ENCODE results near the gene P2RX1. TPM values are rescaled to one million over a fixed set of nuclear protein-coding genes. Genes with fewer than 3 reads are reported as not detected.

Gene P2RX1
- total RNA-seq (2014; rRNA removed; shearing (Covaris generic)) = not detected in 2 replicates

DNA sequence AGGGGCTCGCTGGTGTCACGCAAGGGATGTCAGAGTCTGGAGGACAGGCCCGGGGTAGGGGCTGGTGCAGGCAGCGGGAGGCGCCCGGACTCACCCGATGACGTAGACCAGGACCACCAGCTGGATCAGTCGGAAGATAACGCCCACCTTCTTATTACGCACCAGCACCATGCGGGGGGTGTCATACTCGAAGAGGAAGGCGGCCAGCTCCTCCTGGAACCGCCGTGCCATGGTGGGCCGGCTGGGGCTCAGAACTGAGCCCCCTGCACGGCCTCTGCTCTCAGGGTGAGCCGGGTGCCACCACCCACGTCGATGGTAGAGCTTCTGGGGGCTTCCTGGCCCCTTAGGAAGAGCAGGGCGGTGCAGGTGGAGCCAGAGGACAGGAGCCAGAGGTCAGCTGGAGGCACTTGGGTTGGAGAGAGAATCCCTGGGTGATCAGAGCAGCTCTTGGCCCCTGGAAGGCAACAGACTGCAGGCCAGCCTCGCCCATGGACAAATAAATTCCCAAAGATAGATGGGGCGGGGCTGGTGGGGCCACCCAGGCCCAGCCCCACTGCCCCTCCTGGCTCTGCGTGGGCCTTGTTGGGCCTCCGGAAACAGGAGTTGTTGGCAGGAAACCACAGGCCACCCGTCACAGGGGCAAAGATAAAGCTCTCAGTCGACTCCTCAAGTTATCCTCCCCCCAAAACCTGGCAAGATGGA is at the start of gene P2RX1:
Gene P2RX1 (minus strand): TSS at position 471 of the 702 bp plus-strand sequence. CDS start 240 bp downstream, at position 231.
- no peak for DNase-seq (ENCODE audit: low read depth)

DNA sequence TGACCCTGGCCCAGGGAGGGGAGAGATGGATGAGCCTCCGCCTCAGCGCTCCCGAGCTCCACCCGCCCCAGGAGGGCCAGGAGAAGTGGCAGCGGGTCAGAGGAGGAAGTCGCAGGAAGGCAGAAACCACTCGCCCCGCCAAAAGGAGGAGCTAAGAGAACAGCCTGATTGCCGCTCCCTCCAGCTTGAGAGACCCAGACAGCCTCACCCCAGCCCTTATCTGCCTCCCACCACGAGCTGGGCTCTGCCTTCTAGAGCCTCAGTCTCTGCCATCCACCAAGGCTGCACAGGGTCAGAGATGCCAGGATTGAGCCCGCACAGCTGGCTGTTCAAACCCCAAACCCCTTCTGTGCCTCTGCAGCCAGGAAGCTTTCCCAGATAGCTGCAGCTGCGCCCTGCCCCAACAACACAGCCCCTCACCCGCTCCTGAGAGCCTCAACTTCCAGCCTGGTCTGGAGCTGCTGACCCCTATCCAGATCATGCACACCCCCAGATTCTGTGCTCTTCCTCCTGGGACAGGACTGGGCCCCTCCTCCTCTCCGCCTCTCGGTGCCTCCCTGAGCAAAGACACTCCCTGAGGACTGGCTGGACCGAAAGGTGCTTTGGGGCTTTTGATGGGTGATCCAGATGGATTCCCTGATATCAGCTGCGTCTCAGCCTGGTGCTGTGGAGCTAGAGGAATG is 49.0 kb upstream of the P2RX1 start:
- DNase-seq (ENCODE audit: low read depth) = peak; percentile 50

DNA sequence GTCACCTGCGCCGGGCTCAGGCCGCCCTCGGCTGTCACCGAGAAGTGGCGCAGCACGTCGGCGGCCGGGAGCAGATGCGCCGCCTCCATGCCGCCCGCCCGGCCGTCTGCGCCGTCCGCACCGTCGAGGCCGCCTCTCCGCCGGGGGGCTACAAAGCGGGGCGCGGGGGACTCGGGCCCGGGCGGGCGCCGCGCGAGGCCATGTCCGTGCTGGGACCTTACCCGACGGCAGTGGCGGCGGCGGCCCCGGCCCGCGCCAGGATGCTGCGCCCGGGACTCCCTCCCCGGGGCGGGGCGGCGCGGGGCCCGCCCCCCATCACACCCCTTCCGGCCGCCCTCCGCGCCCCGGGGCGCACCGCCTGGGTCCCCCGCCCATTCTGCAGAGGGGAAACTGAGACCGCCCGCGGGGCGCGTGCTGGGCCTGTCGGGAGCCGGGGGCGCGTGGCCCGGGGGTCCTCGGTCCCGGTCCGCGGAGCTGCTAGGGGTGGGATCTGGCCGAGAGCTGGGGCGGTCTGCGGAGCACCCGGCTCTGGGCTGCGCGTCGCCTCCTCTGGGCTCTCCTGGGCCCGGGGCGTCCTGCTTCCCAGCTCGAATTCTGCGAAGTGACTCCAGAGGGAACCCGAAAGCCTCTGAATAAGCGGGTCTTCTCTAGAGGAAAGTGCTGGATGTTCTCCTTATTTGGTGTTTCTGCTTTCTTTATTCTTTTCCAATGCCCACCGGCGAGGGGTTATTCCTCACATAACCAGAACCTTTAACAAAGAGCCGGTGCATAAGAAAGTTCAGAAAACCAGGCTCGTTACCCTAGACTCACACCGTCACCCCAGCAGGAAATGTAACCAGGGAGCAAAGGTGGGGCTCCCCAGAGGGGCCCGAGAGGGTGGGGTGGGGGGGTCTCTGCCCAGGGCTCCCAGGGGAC is 48.2 kb upstream of the P2RX1 start, which contains the start of gene ATP2A3:
Gene ATP2A3 (minus strand): TSS at position 235 of the 915 bp plus-strand sequence. CDS start 146 bp downstream, at position 89.
- peak; percentile 18 for DNase-seq (ENCODE audit: low read depth)

DNA sequence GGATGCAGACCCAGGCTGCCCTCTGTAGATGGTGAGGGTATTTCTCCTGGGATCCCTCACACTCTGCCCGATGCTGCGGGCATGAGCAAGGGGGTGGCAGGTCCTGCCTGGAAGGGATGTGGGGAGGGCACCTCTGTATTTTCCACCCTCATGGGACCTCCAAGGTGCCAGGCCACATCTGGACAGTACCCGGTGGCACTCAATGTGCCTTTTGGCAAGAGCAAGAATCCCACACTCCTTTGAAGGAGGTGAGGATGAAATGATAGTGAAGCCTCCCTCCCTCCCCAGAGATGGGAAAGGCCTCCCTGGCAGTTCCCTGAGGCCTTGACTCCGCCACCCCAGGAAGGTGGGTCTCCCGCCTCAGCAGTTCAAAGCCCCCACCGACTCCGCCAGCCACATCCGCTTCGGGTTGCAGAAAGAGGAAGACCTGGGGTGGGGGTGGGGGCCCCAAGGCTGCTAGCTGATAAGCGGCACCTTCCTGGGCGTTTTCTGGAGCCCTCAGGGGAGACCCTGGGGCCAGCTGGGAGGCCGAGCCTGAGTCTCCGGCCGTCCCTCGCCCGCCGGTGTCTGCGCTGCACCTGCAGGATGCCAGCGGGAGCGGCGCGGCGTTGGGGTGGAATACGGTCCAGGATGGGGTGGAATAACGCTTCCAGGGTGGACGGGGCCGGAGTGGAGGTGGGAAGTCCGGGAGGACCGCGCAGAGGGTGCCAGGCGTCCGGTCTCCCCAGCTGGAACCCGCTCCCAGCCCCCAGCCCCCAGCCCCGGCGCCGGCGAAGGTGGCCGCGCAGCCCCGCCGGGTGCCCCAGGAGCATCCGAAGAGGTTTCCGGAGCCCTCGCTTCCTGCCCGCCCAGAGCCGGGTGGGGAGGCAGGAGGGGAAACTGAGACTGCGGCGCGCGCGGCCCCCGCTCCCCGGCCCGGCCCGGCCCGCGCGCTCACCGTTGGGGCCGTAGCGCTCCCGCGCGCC is 47.3 kb upstream of the P2RX1 start:
- DNase-seq (ENCODE audit: low read depth) = no peak

DNA sequence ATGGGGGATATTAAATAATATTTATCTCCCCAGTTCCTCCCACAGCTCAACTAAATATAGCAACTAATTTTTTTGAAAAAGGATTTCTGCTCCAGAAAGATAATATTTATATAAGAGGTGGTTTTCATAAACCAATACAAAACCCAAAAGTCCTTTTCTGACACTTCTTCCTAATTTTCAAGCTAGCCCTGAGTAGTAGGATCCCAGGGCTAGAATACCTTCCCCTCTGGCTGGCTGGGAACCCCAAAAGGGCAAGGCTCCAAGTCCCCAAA is 46.6 kb upstream of the P2RX1 start:
- DNase-seq (ENCODE audit: low read depth) = no peak

DNA sequence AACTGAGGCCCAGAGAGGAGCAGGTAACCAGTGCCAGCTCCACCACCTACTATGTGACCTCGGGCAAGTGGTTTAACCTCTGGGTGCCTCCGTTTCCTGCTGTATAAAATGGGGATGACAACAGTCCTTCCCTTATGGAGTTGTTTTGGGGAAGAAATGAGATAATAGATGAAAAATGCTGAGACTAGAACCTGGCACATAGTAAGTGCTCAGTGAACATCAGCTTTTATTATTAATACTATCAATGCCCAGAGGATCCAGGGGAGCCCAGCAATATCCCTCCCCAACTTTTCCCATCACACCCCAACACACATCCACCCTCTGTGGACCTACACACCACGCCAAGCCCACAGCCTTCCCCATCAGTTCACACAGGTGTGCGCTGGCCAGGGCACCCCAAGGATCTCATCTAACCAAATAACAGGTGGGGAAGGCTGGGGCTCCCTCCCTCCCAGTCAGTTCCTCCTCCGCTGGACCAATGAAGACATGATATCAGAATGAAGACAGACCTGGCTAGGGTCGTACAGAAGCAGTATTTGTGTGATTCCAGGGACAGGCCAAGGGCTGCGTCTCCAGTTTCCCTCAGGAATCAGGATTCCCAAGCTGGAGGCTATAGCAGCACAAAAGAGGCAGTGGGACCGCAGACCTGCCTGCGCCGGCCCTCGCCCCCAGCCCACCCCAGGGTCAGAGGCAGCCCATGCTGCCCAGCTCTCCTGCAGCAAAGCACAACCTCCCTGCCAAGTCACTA is 46.1 kb upstream of the P2RX1 start:
- DNase-seq (ENCODE audit: low read depth) = no peak

DNA sequence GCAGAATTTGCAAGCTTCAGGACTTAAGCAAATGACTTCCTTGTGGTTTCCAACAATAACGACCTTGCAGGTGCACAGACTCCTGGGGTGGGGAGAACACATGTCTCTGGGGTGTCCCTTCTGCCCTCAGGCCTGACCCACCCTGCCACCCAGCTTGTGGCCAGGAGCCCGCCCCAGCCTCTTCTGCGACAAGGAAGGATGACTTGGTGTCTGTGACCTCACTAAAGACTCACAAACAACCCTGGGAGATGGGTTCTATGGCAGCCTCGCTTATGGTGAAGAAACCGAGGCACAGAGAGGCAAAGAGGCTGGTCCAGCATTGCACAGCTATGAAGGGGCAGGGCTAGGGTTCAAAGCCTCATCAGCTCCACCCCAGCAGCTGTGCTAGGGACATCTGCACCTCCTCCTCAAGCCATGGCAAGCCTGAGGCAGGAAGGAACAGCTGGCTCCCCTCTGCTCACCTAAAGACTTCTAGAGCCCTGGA is 45.3 kb upstream of the P2RX1 start:
- no peak for DNase-seq (ENCODE audit: low read depth)

DNA sequence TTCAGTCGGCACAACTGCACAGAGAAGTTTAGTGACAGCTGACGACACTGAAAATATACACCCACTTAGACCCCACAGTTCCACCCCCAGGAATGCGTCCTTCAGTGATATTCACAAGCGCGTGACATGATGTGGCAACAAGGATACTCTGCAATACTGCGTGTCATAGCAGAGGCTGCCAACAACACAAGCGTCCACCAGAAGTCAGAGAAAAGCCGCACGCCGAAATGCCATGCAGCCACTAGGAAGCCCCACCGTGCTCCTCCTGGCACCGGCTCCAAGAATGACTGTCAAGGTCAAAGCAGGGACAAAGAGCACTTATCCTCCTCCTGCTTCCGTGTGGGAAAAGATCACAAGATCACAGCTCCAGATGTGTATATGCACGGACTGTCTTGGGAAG is 44.5 kb upstream of the P2RX1 start:
- DNase-seq (ENCODE audit: low read depth) = no peak

DNA sequence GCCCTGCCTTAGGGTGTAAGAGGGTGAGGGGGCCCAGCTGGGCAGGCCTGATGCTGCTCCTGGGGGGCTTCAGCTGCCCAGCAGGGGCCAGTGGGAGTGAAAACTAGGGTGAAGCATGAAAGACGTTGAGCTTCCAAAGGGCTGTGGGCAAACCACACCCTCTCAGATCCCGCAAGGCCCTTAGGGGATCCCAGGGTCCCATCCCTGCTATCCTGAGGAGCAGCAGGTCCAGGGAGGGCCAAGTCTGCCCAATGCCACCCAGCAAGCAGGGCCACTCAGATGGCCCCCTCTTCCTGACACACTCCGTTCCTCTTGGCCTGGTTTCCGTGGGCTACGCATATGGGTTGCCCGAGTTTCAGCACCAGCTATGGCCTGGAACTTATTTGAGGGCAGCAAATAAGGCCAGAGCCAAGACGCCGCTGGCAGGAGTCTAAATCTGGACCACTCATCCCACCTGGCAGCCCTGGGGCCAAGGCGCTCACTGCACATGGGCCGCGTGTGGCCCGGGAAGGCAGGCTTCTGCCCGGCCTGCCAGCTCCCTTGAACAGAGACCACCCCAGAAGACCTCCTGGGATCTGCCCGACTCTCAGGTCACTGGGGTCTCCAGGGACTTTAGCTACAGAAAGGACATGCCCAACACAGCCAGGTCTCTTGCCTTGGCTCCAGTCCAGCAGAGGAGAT is 43.8 kb upstream of the P2RX1 start:
- DNase-seq (ENCODE audit: low read depth) = no peak

DNA sequence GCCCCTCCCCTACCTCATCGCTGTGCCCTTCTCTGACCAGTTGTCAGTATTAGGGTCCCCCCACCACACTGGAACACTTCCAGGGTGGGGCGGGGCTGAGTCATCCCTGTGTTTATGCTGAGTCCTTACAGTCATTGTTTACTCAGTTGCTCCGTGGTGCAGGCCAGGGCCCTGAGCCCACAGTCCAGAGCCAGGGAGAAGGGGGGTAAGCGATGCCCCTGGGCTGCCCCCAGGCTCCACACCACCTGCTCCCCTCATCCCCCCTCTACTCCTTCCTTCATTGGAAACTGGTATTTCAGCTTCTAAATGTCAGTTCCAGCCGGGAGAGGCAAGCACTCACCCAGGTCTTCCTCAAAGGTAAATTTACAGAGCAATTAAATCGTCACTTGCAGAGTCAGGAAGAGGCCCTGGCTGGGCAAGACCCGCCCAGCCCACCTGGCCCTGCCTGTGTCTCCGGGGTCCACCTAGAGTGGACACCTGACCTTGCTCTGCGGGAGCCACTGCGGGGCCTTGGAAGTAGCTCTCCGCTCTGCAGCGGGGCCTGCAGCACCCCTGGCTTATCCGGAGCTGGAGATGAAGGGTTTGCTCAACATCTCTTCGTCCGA is 43.1 kb upstream of the P2RX1 start:
- DNase-seq (ENCODE audit: low read depth) = no peak

DNA sequence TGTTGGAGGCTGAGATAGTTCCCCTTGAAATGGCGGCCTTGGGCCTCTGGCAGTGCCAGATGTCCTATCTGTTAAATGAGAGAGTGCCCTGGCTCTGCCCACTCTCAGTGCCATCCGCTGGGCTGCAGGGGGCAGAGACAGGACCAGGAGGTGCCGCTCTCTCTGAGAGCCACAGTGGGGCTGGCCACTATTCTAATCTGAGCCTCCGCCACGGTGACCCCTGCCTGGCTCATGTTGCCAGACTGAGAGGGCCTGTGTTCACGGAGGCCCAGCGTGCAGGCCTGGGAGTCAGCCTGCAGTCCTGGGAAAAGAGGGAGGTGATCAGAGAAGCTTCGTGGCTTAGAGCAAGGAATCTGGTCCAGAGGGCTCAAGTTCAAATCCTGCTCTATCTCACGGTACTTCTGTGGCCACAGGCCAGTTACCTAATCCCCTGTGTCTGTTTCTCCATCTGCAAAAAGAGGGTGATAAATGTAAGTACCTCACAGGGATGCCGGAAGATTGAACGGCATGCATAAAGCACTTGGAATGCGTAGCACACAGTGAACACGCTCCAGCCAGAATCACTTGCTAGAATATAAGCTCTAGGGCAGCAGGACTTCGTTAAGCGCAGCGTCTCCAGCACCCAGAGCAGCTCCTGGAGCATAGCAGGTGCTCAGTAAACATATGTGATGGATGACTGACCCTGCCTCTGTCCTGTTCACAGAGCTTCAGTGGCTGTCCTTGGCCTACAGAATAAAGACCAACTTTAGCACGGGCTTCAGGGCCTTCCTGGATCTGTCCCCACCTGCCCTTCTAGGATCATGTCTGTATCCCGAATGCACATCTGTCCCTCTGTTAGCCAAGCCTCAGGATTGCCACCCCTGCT is 41.7 kb upstream of the P2RX1 start:
- no peak for DNase-seq (ENCODE audit: low read depth)

DNA sequence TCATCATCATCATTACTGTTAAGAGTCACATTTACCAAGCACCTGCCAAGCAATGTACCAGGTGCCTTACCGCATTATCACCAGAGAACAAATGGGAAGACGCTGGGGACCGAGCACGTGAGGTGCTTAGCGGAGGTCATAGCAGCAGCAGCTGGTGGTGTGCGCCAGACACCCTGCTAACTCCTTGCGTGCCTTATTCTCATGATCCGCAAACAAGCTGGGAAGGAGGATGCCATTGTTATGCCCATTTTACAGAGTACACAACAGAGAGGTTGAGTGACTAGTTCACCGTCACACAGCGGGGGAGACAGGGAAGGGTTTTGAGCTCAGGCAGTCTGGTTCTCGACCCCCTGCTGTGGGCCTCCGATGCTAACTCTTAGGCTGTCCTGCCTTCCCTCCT is 40.7 kb upstream of the P2RX1 start:
- no peak for DNase-seq (ENCODE audit: low read depth)

DNA sequence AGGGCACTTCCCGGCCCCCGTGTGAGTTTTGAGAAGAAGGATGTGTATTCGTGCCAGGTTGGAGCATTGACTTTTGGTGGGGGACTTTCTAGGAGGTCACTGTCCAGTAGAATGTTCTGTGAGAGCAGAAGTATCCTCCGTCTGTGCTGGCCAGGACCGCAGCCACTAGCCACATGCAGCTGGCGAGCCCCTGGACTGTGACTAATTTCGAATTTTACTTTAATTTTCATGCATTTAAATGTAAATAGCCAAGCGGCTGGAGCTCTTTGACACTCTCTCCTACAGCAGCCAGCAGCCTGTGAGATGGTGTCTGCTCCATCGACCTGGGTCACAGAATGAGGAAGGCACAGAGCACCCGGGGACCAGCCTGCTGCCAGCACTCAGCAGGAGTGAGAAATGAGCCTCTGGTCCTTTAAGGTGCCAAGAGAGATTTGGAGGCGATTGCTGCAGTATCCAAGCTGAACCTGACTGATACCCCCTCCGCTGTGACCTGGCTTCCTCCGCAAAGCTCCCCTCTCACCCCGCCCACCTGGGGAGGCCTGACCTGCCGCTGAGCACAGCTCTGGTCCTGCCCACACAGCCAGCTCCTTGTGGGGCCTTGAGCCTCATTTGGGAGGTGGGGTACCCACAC is 40.2 kb upstream of the P2RX1 start:
- no peak for DNase-seq (ENCODE audit: low read depth)

DNA sequence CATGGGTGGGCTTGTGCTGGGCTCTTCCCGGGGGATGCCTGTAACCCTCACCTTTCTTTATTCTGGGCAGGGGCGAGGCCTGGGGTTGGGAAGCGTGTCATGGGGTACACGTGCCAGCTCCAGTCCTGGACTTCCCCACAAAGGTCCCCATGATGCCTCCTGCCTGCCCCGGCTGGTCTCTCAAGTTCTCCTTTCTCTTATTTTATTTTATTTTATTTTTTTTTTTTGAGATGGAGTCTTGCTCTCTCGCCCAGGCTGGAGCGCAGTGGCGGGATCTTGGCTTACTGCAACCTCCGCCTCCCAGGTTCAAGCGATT is 39.4 kb upstream of the P2RX1 start:
- no peak for DNase-seq (ENCODE audit: low read depth)

DNA sequence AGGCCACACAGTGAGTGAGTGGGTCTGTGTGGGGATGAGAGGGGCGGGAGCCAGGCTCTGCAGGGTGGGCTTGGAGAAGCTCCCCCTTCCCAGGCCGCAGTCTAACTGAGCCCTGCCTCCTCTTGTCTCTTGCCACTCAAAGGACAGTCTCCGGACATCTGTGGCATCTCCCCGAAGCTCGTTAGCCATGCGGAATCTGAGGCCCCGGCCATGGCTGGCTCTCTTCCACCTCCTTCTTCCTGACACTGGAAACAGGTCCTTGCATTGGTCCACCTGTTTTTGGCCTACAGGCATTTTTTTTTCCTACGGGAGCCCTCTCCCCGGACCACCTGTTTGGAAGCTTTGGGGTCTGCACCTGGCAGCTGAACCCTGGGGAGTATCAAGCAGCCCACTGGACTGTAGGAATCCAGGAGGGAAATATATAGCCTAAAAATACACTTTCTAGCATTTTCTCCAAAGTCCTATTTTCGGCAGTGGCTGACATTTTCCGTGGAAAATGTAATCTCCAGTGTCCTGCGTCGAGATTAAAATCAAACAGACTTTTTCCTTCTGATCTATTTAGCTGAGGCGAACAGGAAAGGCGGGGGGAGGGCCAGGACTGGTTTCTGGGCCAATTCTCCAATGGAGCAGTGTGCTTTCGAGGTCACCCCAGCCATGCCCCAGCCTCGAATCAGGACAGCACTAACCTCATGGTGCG is 38.9 kb upstream of the P2RX1 start:
- no peak for DNase-seq (ENCODE audit: low read depth)

DNA sequence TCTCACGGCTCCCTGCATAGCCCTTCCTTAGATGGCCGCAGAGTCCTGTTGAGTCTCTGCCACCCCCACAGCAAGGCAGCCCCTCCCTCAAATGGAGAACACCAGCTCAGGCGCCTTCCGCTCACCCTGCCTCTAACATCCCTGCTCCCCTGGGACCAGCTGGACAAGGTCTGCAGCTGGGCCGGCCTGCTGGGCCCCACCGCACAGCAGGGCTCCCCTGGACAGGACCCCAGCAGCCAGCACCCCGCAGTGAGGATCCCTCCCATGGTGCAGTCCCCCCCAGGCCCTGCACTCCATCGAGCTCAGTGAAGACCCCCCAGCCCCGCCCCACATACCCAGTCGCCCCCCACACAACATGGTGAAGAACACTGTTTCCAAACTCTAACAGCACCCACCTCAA is 37.8 kb upstream of the P2RX1 start:
- DNase-seq (ENCODE audit: low read depth) = no peak

DNA sequence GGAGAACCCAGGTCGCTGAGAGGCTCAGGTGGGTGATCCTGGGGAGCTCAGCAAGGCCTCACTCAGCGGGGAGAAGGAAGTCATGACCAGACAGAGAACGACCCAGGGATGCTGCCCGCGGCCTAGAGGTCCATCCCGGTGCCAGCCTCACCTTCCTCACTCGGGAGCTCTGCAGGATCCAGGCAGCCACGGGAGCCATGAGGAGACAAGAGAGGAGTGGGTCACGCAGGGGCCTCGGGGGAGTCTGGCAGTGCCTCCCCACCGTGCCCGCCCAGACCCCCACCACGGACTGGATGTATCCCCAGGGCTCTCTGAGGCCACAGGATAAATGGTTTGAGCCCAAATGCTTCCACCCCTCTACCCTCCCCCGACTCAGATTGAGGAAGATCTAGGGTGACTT is 37.3 kb upstream of the P2RX1 start:
- DNase-seq (ENCODE audit: low read depth) = no peak

DNA sequence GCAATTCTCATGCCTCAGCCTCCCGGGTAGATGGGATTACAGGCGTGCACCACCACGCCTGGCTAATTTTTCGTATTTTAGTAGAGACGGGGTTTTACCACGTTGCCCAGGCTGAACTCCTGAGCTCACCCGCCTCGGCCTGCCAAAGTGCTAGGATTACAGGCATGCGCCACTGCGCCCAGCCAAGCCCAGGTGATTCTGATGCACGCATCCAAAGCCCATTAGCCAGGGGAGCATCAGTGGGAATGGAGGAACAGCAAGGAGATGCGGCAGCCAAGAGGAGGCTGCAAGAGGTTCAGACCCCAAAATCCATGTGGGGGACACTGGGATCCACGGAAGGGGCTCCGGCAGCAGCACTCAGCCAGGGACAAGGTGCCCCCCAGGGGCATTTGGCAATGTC is 35.9 kb upstream of the P2RX1 start:
- DNase-seq (ENCODE audit: low read depth) = no peak
